GM06990 (cell line): ENCODE measurements around the gene FOXK1.

ENCODE experiments used
- DNase-seq: peaks from one replicate; pipeline ENCODE4 v3.0.0-alpha.2; 2011; ENCODE audit not compliant: insufficient read length; ENCODE audit errors: extremely low read depth
- H3K27me3 ChIP-seq: replicated peaks from 2 replicates; pipeline ENCODE4 v1.6.0; 2011; ENCODE audit warnings: low read length; ENCODE audit not compliant: control insufficient read depth, insufficient read depth
- H3K36me3 ChIP-seq: 2 replicates; pipeline ENCODE4 v1.5.1; 2011; ENCODE audit warnings: low read length; ENCODE audit not compliant: control insufficient read depth, insufficient read depth
- H3K4me3 ChIP-seq: replicated peaks from 2 replicates; pipeline ENCODE4 v1.5.1; 2011; ENCODE audit warnings: low read depth, mild to moderate bottlenecking, control low read depth, low read length
- CTCF ChIP-seq: IDR thresholded peaks from 2 replicates; pipeline ENCODE4 v1.5.1; 2011; ENCODE audit warnings: low read length, control low read depth, mild to moderate bottlenecking, inconsistent platforms; ENCODE audit not compliant: insufficient read depth, poor library complexity, severe bottlenecking

FOXK1 gene

GRCh38 chr7:4698707-4699275 lies 16.7 kb downstream of the FOXK1 start:
- no peak for DNase-seq
- Histone ChIP-seq H3K27me3 (no peaks in the 10 kb centered on the region), H3K4me3 (no peak overlapping the region), H3K36me3 (no peaks in the 10 kb centered on the region)
- no peak for TF ChIP-seq CTCF

- no peaks in the 10 kb centered on the region for H3K36me3 ChIP-seq
- no peak overlapping the region for H3K4me3 ChIP-seq
- TF ChIP-seq CTCF: no peak
- no peak for DNase-seq
- no peaks in the 10 kb centered on the region for H3K27me3 ChIP-seq
These were observed 17.7 kb downstream of the FOXK1 start for GRCh38 chr7:4699841-4700240.

GRCh38 chr7:4700577-4701235 lies 18.6 kb downstream of the FOXK1 start:
- no peaks in the 10 kb centered on the region for H3K36me3 ChIP-seq
- no peak for TF ChIP-seq CTCF
- H3K4me3 ChIP-seq: no peak overlapping the region
- no peaks in the 10 kb centered on the region for H3K27me3 ChIP-seq
- DNase-seq: no peak

- DNase-seq: no peak
- TF ChIP-seq CTCF: no peak
- H3K36me3 ChIP-seq: no peaks in the 10 kb centered on the region; the same call in 1 of the 2 replicates
- no peak overlapping the region for H3K4me3 ChIP-seq
- H3K27me3 ChIP-seq: no peaks in the 10 kb centered on the region
These were observed 20.9 kb downstream of the FOXK1 start for GRCh38 chr7:4702961-4703512.

GRCh38 chr7:4703532-4703931 lies 21.4 kb downstream of the FOXK1 start:
- H3K4me3 ChIP-seq: no peak overlapping the region
- no peak for DNase-seq
- H3K36me3 ChIP-seq: no peaks in the 10 kb centered on the region; the same call in 1 of the 2 replicates
- TF ChIP-seq CTCF: no peak
- H3K27me3 ChIP-seq: no peaks in the 10 kb centered on the region
